Measurements from ENCODE around the gene NAV2.

The NAV2 gene

GRCh38 chr11:19753451-19754106 lies 40.9 kb downstream of the NAV2 start:
- no peak for DNase-seq

GRCh38 chr11:19756675-19757475 lies 44.2 kb downstream of the NAV2 start:
- no peak for DNase-seq

DNA sequence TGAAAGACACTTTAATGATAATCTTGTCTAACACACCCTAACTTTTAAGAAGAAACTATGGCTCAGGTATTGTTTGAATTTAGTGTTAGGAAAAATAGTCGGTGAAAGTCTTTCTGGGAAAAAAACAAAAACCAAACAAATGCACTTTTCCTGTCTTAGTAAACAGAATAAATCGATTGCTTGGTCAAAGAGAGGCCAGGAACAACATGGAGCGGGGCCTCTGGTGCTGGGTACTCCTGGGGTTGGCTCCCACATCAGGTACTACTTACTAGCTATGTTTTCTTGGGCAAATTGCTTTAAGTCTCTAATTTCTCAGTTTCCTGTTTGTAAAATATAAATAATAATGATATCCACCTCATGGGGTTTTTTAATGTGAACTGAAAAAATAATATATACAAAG lies 46.8 kb downstream of the NAV2 start:
- no peak for DNase-seq

- no peak for DNase-seq
Observed at GRCh38 chr11:19762266-19762665, 49.6 kb downstream of the NAV2 start.

GRCh38 chr11:19763330-19763729 lies 50.7 kb downstream of the NAV2 start:
- no peak for DNase-seq

DNA sequence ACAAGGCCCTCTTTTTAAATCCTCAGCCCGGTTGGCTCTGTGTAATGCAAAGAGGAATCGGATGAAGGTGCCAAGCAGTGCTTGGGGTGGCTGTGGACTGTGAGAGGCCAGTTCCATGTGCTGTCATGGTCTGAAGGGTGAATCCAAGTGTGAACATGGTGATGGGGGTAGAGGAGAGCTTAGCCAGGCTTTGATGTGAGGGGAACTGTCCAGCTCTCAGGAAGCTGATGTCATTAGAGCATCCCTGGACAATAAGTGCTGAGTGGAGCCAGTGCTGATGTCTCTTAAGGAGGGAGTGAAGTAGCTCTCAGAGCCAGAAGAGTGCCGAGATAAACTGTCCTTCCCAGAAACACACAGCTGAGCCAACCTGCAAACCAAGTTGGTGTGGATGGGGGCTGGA lies 53.6 kb downstream of the NAV2 start:
- no peak for DNase-seq

DNA sequence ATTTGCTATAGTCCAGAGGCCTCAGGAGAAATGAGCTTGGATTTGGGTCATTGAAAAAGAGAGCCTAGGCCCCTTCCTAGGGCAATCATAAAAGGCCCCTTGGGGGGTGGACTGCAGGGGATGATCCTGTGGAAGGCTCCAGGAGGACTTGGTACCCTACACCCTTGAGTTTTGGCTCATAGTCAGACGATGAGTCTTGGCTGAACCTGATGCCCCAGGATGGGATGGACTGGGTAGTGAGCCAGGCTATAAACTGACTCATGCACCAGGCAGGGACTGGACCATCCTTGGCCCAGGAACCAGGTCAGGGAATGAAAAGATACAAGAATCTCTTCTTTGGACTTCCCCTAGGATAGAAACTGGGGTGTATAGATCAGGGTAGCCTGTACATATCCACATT lies 54.2 kb downstream of the NAV2 start:
- no peak for DNase-seq

DNA sequence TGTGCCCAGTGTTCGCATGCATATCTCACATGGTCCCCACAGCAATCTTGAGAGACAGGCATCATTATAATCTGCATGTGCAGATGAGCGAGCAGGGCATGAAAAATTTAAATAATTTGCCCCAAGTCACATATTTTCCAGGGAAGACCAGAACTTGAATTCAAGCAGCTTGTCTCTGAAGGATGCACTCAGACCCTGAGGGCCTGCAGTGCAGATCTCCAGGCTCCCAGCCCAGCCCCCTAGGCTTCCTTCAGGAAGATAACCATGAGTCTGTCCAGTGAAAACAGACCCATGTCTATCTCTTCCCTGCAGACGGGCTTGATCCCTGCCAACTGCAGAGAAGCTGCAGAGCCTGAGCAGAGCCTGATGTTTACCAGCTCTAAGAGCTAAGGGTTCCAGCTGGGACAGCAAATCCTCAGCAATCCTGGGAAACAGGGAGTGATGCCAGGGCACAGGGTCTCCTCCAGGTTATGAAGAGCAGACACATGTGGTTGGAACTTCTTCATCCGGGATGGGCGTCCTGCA lies 55.1 kb downstream of the NAV2 start:
- no peak for DNase-seq

DNA sequence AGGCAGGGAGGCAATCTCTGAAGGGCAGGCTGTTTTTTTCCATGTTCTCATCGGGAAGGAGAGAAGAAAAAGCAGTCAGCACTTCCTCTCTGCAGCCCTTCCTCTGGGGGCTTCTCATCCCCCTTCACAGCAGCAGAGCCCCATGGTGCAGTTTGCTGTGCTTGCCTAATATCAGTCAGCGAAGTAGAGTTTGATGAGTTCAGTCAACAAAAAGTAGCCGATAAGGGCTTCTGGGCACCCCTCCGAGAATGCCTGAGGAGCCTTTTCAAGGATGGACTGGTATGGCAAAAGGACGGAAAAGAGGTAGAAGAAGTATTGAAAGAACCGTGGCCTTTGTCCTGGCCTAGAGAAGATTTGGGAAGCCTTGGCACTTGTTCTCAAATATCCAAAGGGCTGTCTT lies 55.6 kb downstream of the NAV2 start:
- DNase-seq: no peak

GRCh38 chr11:19768815-19769214 lies 56.2 kb downstream of the NAV2 start:
- DNase-seq: no peak

- DNase-seq: no peak
Observed at GRCh38 chr11:19769820-19770219, 57.2 kb downstream of the NAV2 start.

DNA sequence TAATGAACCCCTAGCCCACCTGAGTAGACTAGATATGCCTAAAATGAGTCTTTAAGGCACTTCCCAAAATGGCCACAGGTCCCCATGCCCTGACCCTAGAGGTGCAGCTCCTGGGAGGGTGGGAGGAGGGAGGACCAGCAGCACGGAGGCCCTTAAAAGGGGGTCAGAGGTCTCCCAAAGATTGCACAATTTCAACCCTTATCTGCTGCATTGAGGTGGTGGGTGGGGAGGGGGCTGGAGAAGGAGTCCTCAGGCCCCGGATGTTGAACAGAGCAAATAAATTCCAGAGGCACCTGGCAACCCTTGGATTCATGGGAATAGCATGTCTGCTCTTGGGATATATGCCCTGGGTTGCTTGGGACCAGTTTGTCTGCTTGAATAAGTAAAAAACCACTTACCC lies 57.6 kb downstream of the NAV2 start:
- no peak for DNase-seq

GRCh38 chr11:19771463-19771862 lies 58.8 kb downstream of the NAV2 start:
- no peak for DNase-seq

- DNase-seq: no peak
Observed at GRCh38 chr11:19772480-19772879, 59.8 kb downstream of the NAV2 start.

DNA sequence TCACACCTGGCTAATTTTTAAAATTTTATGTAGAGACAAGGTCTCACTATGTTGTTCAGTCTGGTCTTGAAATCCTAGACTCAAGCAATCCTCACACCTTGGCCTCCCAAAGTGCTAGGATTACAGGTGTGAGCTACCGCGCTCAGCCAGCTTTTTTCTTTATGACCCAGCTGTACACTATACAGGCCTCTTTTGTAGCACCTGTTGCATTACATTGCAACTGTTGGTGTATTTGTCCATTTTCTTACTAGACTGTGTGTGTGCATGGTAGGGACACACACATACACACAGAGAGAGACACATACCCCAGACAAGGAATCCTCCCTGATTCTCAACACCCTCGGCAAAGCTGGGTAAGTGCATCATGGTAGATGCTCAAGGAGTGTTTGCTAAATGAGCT lies 61.7 kb downstream of the NAV2 start:
- no peak for DNase-seq

DNA sequence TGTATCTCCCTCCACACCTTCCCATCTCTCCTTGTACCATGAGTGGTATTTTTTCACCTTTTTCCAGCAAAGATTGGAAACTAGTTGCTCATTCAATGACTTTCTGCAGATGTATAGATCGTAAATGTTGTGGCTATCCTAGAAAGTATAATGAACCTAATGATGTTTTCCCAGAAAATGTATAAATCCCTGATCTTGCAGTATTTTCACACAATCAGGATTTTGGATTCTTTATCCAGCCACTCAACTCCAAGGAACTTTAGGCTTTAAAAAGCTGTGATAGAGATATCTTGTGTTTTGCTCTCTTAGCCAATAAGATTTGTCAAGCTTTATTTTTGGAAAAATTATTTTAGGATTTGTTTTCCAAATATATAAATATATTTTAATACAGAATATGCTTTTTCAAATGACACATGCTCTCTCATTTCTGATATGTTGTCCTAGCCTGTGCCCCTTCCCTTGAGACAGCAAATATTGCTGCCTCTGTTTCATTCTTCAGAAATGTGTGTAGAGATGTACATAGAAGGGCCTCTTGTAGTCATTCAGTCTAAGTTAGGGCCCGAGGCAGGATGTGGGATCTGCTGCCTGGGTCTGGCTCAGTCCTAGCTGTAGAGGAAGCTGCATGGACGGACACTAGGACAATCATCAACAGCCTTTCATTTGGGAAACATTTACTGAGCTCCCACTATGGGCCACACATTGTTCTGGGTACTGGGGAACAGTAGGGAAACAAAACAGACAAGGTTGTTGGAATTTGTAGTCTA lies 62.4 kb downstream of the NAV2 start:
- no peak for DNase-seq

DNA sequence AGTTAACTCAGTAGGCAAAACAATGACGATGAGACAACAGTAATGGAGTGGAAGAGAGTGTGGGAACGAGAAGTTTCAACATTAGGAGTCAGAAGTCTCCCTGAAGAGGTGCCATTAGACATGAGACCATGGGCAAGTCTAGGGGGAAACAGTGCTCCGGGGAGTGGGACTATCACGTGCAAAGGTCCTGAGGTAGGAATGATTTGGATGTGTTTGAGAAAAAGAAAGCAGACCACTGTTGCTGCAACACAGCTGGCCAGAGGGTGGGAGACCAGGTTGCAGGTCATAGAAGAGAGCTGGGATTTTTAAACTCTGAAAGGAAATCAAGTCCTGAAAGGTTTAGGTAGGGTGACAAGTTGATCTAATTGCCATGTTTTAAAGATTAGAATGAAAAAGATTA lies 63.0 kb downstream of the NAV2 start:
- DNase-seq: no peak

GRCh38 chr11:19777039-19777376 lies 64.4 kb downstream of the NAV2 start:
- no peak for DNase-seq

- no peak for DNase-seq
Observed at GRCh38 chr11:19777377-19778102, 64.9 kb downstream of the NAV2 start.

DNA sequence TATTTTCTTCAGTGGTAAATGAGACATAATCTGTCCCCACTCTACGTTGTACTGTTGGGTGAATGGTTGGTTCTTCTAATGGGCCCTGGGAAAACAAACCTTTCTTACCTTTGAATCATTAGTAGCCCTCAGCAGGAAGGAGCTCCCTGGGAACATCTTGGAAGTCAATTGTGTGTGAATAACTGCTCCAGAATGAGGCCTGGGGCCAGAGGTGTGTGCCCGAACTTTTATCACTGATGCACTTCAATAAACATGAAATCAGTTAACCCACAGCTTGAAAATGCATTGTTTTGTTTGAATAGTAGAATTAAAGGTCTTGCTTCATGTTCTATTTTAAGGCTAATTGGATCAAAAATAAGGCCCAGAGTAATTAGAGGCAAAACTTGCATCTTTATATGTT lies 67.1 kb downstream of the NAV2 start:
- DNase-seq: no peak

DNA sequence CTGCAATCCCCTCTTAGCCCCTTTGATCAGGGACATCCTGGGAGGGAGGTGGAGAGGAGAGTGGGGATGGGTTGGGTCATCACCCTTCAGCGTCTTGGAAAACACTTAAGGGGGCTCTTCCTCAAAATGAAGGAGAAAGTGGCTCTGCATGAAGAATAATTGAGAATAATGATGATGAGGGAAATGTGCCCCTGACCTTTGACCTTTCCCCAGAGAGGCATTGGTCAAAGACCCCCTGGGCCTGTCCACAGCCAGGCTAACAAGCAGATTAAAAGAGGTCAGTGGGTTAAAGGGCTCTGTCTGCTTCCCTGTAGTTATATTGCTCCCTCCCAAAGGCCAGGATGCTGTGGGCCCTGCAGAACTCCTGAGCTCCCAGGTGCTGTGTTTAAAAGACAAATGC lies 68.7 kb downstream of the NAV2 start:
- no peak for DNase-seq

- DNase-seq: no peak
Observed at GRCh38 chr11:19785265-19785664, 72.6 kb downstream of the NAV2 start.

DNA sequence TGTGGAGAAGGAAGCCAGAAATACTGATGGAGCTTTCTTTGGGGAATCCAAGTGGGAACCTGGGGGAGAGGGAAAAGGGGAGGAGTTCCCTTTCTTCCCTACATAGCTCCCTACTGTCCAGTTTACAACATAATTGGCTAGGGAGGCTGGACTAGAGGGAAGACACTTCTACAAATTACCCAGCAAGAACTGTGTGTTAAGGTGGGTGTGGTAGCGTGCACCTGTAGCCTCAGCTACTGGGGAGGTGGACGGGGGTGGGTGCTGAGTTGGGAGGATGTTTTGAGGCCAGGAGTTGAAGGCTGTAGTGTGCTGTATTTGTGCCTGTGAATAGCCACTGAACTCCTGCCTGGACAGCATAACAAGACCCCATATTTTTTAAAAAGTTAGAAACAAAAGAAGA lies 74.0 kb downstream of the NAV2 start:
- no peak for DNase-seq

Data from activated effector memory CD4-positive, alpha-beta T cell treated with Interleukin-2 at 50 U/mL for 16 hours (primary cell).